ENCODE data around the gene RELB. TPM values are rescaled to one million over a fixed set of nuclear protein-coding genes. Genes with fewer than 3 reads are reported as not detected.

RELB gene
- total RNA-seq, 4 donors from 2014 or later, result 4.8 to 11.8 (median 7.6) TPM

DNA sequence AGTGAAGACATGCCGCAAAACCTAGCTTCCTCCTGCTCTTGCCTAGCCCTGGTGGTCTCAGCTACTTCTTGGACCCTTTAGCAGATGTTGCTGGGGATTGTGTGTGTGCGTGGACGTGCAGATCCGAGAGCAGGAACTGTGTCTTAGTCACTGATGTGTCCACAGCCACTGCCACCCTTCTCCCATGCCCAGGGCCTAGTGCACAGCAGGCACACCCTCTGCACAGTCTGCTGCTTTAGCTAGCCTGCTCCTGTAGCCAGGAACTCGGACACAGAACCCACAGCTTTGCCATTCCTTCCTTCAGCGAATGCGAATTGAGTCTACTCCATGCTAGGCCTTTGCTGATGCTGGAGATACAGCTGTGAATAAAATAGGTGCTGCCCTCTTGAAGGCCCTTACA lies 43.7 kb upstream of the RELB start:
- DNase-seq, result no peak
- TF ChIP-seq POLR2A (IDR thresholded peaks at IDR 0.05), result no peak
- TF ChIP-seq, protein P1, sequence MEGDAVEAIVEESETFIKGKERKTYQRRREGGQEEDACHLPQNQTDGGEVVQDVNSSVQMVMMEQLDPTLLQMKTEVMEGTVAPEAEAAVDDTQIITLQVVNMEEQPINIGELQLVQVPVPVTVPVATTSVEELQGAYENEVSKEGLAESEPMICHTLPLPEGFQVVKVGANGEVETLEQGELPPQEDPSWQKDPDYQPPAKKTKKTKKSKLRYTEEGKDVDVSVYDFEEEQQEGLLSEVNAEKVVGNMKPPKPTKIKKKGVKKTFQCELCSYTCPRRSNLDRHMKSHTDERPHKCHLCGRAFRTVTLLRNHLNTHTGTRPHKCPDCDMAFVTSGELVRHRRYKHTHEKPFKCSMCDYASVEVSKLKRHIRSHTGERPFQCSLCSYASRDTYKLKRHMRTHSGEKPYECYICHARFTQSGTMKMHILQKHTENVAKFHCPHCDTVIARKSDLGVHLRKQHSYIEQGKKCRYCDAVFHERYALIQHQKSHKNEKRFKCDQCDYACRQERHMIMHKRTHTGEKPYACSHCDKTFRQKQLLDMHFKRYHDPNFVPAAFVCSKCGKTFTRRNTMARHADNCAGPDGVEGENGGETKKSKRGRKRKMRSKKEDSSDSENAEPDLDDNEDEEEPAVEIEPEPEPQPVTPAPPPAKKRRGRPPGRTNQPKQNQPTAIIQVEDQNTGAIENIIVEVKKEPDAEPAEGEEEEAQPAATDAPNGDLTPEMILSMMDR (IDR thresholded peaks at IDR 0.05), result no peak
- Histone ChIP-seq H3K4me1 (peaks cover 25 to 49% (median 37%) of the 10 kb centered on the region in 3 donors), H3K9me3 (no peaks in the 10 kb centered on the region), H3K27ac (no peak overlapping the region), H3K4me3 (no peak overlapping the region), H3K27me3 (no peaks in the 10 kb centered on the region), H3K36me3 (peaks cover 0 to 30% (median 2%) of the 10 kb centered on the region in 3 donors)
- 74 to 77% methylated on average over 4 to 6 of the region's 7 CpGs for WGBS, 2 donors
- intact Hi-C loops (cut with DNase I), result no loop called here

DNA sequence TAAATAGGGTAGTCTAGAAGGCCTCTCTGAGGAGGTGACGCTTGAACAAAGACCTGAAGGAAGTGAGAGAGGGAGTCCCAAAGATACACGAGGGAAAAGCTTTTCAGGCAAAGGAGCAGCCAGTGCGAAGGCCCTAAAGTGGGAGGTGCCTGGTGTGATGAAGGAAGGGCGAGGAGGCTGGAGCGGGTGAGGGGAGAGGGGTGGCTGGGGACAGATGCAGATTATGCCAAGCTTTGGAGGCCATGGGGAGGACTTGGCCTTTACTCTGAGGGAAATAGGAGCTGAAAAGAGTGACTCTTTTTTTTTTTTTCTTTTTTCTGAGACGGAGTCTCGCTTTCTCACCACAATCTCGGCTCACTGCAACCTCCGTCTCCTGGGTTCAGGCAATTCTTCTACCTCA lies 43.2 kb upstream of the RELB start:
- no peak for DNase-seq
- intact Hi-C loops (cut with DNase I), result no loop called here

DNA sequence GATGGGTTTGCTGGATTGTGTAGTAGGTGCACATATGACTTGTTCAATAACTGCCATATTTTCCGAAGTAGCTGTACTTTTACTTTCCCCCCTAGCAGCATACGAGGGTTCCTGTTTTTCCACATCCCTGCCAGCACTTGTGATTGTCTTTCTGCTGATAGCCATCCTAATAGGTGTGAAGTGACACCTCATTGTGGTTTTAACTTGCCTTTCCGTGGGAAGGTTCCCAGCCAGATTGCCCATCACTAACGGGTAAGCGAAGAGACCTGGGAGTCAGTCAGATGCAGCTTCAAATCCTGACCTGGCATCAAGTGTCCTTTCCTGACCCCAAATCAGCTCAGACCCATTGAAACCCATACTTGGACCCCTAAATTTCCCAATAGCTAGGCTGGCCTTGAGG lies 41.6 kb upstream of the RELB start:
- Histone ChIP-seq H3K4me3 (no peak overlapping the region), H3K4me1 (peaks cover 20 to 35% (median 26%) of the 10 kb centered on the region in 3 donors), H3K9me3 (no peaks in the 10 kb centered on the region), H3K27me3 (no peaks in the 10 kb centered on the region), H3K27ac (no peak overlapping the region), H3K36me3 (peaks cover 3 to 52% (median 4%) of the 10 kb centered on the region in 3 donors)
- intact Hi-C loops (cut with DNase I), result no loop called here
- no peak for DNase-seq
- WGBS, 2 donors, result 72 to 76% methylated on average over 5 of the region's 5 CpGs
- no peak for TF ChIP-seq POLR2A (IDR thresholded peaks at IDR 0.05)
- TF ChIP-seq, protein P1 (IDR thresholded peaks at IDR 0.05), result no peak

More for the DNA sequence above, 43.2 kb upstream of the RELB start:
- 74 to 77% methylated on average over 9 of the region's 9 CpGs for WGBS, 2 donors
- no peaks in the 10 kb centered on the region for H3K27me3 ChIP-seq
- no peaks in the 10 kb centered on the region for H3K9me3 ChIP-seq
- H3K36me3 ChIP-seq, result peaks cover 0 to 36% (median 4%) of the 10 kb centered on the region in 3 donors
- H3K27ac ChIP-seq, result no peak overlapping the region
- H3K4me1 ChIP-seq, result peaks cover 25 to 49% (median 37%) of the 10 kb centered on the region in 3 donors
- no peak overlapping the region for H3K4me3 ChIP-seq
- TF ChIP-seq POLR2A (IDR thresholded peaks at IDR 0.05), result no peak
- TF ChIP-seq, protein P1 (IDR thresholded peaks at IDR 0.05), result no peak

DNA sequence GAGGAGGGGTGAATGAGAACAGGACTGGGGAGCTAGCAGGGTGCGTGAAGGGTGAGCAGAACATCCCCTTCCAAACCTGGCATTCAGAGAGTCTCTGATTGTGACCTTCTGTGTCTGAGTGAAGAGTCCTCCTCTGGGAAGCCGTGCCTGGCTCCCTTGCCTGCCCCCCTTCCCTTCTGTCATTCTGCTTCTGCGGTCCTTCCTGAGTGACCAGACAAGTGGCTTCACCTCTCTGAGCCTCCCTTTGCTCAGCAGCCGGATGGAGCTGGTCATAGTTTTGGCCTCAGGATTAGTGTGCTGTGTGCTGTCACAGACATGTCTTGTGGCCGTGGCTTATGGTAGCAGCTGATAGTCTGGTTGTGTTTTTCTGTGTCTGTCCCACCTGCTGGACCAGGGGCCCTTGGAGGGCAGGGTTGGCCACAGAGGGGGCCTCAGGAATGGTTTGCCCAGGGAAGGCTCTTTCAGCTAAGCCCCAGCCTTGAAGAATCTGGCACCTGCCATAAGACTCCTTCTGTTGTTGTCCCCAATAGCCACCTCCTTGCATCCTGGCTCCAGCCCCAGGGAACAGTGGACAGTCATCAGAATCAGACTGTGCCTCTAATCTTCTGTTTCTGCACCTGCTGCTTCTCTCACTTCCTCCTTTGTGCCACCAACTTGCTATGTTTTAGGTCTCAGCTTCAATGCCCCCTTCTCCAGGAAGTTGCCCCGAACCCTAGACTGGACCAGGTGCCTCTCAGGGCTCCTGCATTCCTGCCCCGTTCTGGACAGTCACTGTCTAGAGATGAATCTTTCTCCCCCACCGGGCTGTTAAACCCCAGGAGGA lies 40.1 kb upstream of the RELB start:
- TF ChIP-seq POLR2A (IDR thresholded peaks at IDR 0.05), result no peak
- TF ChIP-seq, protein P1 (IDR thresholded peaks at IDR 0.05), result no peak
- DNase-seq, result no peak
- H3K27me3 ChIP-seq, result no peaks in the 10 kb centered on the region
- 85 to 88% methylated on average over 3 to 5 of the region's 8 CpGs for WGBS, 2 donors
- H3K27ac ChIP-seq, result peak overlapping the region in 1 of 4 donors; percentile 16
- intact Hi-C loops (cut with DNase I), result no loop called here
- peaks cover 16 to 29% (median 22%) of the 10 kb centered on the region in 3 donors for H3K4me1 ChIP-seq
- H3K4me3 ChIP-seq, result no peak overlapping the region
- peaks cover 4 to 66% (median 4%) of the 10 kb centered on the region in 3 donors for H3K36me3 ChIP-seq
- H3K9me3 ChIP-seq, result no peaks in the 10 kb centered on the region

DNA sequence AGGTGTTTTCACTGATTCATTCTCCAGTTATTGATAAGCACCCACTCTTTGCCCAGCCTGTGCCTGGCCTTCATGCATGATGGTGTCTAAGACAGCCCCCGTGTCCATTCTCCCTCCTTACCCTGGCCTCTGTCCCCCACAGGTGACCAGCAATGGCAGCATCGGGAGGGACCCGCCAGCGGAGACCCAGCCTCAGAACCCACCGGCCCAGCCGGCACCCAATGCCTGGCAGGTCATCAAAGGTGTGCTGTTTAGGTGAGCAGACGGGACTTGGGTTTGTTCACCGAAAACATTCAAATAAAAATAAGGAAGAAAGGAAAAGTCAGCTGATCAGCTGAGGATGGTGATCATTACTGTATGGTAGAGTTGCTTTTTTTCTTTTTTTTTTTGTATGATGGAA lies 39.4 kb upstream of the RELB start:
- Histone ChIP-seq H3K36me3 (peaks cover 4 to 73% (median 6%) of the 10 kb centered on the region in 3 donors), H3K27me3 (no peaks in the 10 kb centered on the region), H3K9me3 (no peaks in the 10 kb centered on the region), H3K4me1 (peaks cover 9 to 22% (median 15%) of the 10 kb centered on the region in 3 donors), H3K27ac (no peak overlapping the region), H3K4me3 (no peak overlapping the region)
- no peak for TF ChIP-seq POLR2A (IDR thresholded peaks at IDR 0.05)
- TF ChIP-seq, protein P1 (IDR thresholded peaks at IDR 0.05), result no peak
- 87 to 88% methylated on average over 4 to 6 of the region's 8 CpGs for WGBS, 2 donors
- intact Hi-C loops (cut with DNase I), result no loop called here
- no peak for DNase-seq
